Osteocyte (in vitro differentiated cells): ENCODE results near the gene GNAI2. TPM values are rescaled to one million over a fixed set of nuclear protein-coding genes. Genes with fewer than 3 reads are reported as not detected.

Experiments used
- DNase-seq: peaks from one replicate; pipeline ENCODE4 v3.0.0; 2021; ENCODE audit warnings: mixed read lengths; ENCODE audit not compliant: unreplicated experiment; ENCODE audit errors: extremely low spot score
- H3K27ac Mint-ChIP-seq: one replicate; pipeline ENCODE4 v1.8.0; 2021; ENCODE audit warnings: mild to moderate bottlenecking, mixed read lengths; ENCODE audit not compliant: unreplicated experiment
- H3K27me3 Mint-ChIP-seq: one replicate; pipeline ENCODE4 v1.8.0; 2021; ENCODE audit warnings: mixed read lengths; ENCODE audit not compliant: unreplicated experiment
- H3K36me3 Mint-ChIP-seq: one replicate; pipeline ENCODE4 v1.8.0; 2021; ENCODE audit warnings: mixed read lengths; ENCODE audit not compliant: unreplicated experiment
- H3K4me1 Mint-ChIP-seq: one replicate; pipeline ENCODE4 v1.8.0; 2021; ENCODE audit warnings: mixed read lengths; ENCODE audit not compliant: unreplicated experiment
- H3K4me3 Mint-ChIP-seq: one replicate; pipeline ENCODE4 v1.8.0; 2021; ENCODE audit warnings: mild to moderate bottlenecking, moderate library complexity, mixed read lengths; ENCODE audit not compliant: unreplicated experiment
- H3K9me3 Mint-ChIP-seq: one replicate; pipeline ENCODE4 v1.8.0; 2021; ENCODE audit warnings: mixed read lengths; ENCODE audit not compliant: unreplicated experiment
- CTCF ChIP-seq: fragments of 200-600 bp; sonication (generic); IDR thresholded peaks from 2 replicates; pipeline ENCODE4 v1.5.0; 2021; ENCODE audit warnings: antibody characterized with exemption, mild to moderate bottlenecking, moderate library complexity
- total RNA-seq: library from RNA; stranded (reverse); gene quantifications from 2 replicates; pipeline ENCODE4 v1.2.1, GENCODE V29; 2021

The GNAI2 gene
- total RNA-seq, 1 donor from 2014 or later: 340 TPM

- TF ChIP-seq CTCF: no peak
- H3K27me3 Mint-ChIP-seq: peaks cover 7% of the 10 kb centered on the region
- no peaks in the 10 kb centered on the region for H3K36me3 Mint-ChIP-seq
- no peak overlapping the region for H3K27ac Mint-ChIP-seq
- DNase-seq: no peak
- no peaks in the 10 kb centered on the region for H3K9me3 Mint-ChIP-seq
- no peak overlapping the region for H3K4me3 Mint-ChIP-seq
- H3K4me1 Mint-ChIP-seq: peaks cover 3% of the 10 kb centered on the region
Measured at GRCh38 chr3:50192124-50192523, 43.9 kb upstream of the GNAI2 start.

GRCh38 chr3:50192689-50193141, 43.3 kb upstream of the GNAI2 start:
- Mint-ChIP-seq H3K4me1 (peaks cover 3% of the 10 kb centered on the region), H3K9me3 (no peaks in the 10 kb centered on the region), H3K4me3 (no peak overlapping the region), H3K27me3 (peaks cover 13% of the 10 kb centered on the region), H3K27ac (no peak overlapping the region), H3K36me3 (no peaks in the 10 kb centered on the region)
- peak; percentile 92 for TF ChIP-seq CTCF
- peak; percentile 91 for DNase-seq

- Mint-ChIP-seq H3K4me1 (peaks cover 3% of the 10 kb centered on the region), H3K27ac (no peak overlapping the region), H3K4me3 (no peak overlapping the region), H3K36me3 (no peaks in the 10 kb centered on the region), H3K27me3 (peaks cover 16% of the 10 kb centered on the region), H3K9me3 (no peaks in the 10 kb centered on the region)
- TF ChIP-seq CTCF: no peak
- no peak for DNase-seq
Measured at GRCh38 chr3:50193286-50193685, 42.7 kb upstream of the GNAI2 start.

- Mint-ChIP-seq H3K27ac (no peak overlapping the region), H3K27me3 (peaks cover 21% of the 10 kb centered on the region), H3K9me3 (no peaks in the 10 kb centered on the region), H3K4me3 (no peak overlapping the region), H3K4me1 (peaks cover 3% of the 10 kb centered on the region), H3K36me3 (no peaks in the 10 kb centered on the region)
- TF ChIP-seq CTCF: no peak
- DNase-seq: no peak
Measured at GRCh38 chr3:50193746-50194127, 42.3 kb upstream of the GNAI2 start.

GRCh38 chr3:50194128-50194902, 41.7 kb upstream of the GNAI2 start:
- Mint-ChIP-seq H3K27ac (no peak overlapping the region), H3K9me3 (no peaks in the 10 kb centered on the region), H3K4me1 (no peaks in the 10 kb centered on the region), H3K4me3 (no peak overlapping the region), H3K36me3 (no peaks in the 10 kb centered on the region), H3K27me3 (peaks cover 25% of the 10 kb centered on the region)
- DNase-seq: no peak
- TF ChIP-seq CTCF: peak; percentile 79
